ENCODE results near the gene TNNI2. TPM values are rescaled to one million over a fixed set of nuclear protein-coding genes. Genes with fewer than 3 reads are reported as not detected.

TNNI2 gene
- total RNA-seq, 4 donors from 2014 or later: 1.8 to 12.6 TPM; not detected in 2

- TF ChIP-seq, protein P1, sequence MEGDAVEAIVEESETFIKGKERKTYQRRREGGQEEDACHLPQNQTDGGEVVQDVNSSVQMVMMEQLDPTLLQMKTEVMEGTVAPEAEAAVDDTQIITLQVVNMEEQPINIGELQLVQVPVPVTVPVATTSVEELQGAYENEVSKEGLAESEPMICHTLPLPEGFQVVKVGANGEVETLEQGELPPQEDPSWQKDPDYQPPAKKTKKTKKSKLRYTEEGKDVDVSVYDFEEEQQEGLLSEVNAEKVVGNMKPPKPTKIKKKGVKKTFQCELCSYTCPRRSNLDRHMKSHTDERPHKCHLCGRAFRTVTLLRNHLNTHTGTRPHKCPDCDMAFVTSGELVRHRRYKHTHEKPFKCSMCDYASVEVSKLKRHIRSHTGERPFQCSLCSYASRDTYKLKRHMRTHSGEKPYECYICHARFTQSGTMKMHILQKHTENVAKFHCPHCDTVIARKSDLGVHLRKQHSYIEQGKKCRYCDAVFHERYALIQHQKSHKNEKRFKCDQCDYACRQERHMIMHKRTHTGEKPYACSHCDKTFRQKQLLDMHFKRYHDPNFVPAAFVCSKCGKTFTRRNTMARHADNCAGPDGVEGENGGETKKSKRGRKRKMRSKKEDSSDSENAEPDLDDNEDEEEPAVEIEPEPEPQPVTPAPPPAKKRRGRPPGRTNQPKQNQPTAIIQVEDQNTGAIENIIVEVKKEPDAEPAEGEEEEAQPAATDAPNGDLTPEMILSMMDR (IDR thresholded peaks at IDR 0.05; ENCODE audit: low read depth): no peak
Measured at GRCh38 chr11:1852877-1853276, 14.1 kb downstream of the TNNI2 start, which contains the start of gene LSP1. Gene LSP1, plus strand, starts transcription at chr11:1853084. Its CDS starts 61 bp downstream, at chr11:1853145.

DNA sequence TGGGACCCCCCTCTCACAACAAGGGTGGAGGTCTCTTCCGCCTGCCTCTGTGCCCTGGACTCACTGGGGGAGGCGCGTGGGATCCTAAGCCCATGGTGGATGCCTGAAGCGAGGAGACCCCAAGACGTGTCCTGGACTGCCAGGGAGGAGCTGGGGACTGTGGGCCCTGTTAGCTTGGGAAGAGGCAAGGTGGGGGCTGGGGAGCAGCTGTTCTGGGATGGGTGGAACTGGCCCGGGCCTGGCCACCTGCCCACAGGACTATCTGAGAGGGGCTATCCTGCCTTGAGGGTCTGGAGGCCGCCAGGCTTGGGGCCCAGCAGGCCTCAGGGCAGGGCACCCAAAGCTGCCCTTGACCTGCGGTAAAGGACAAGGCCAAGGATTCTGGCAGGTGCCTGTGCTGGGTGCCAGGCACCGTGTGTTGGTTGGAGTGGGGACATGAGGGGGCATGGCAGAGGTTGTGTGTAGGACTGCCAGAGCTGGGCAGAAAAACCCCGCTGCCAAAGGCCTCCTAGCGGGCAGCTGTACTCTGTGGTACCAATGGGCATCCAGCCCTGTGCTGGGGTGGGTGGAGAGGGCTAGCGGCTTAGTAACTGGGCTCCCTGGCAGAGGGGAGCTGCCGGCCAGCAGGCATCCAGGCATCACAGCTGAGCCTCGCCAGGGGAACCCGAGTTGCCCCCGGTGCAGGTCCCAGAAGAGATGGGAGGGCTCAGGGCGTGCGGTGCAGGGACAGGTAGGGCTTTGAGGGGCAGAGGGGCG lies 14.8 kb downstream of the TNNI2 start:
- TF ChIP-seq, protein P1 (IDR thresholded peaks at IDR 0.05; ENCODE audit: low read depth): no peak

GRCh38 chr11:1854132-1854948 lies 15.6 kb downstream of the TNNI2 start:
- TF ChIP-seq, protein P1 (IDR thresholded peaks at IDR 0.05; ENCODE audit: low read depth): no peak

DNA sequence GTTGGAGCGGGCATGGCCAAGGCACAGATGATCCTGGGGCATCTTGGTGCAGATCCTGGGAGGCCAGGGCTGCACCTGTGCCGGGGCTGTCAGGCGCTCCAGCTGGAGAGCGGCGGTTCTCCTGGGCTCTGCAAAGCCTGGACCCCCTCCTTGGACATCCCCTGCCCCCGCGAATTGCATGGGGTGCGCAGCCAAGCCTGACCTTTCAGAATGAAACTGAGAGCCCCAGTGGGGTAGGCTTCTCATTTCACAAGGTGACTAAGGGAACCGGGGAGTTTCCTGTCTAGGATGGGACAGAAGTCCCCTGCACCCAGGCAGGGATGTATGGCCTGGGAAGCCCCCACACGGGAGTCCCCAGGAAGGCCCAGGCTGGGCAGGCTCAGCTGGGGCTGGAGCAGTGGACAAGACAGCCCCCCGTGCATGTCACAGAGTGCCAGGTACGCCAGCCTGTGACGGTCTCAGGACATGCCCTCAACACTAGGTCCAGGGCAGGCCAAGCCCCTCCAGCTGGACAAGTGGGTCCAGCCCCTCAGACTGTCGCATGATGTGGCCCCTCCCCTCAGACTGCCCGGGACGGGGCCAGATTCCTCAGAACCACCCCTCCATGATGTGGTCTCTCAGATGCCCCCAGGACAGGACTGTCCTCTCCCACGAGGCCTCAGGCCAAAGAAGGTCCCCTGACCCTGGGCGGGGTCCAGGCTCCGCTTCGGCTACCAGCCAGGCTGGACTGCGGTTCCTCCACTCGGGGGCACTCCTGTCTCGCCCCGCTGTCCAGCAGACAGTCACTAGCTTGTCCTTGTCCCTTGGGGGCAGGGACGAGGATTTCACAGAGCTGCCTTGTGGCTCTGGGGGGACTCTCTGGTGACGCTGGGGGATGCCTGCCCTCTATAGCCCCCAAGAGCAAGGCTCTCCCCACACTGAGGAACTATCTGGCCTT lies 16.4 kb downstream of the TNNI2 start:
- TF ChIP-seq, protein P1 (IDR thresholded peaks at IDR 0.05; ENCODE audit: low read depth): no peak

DNA sequence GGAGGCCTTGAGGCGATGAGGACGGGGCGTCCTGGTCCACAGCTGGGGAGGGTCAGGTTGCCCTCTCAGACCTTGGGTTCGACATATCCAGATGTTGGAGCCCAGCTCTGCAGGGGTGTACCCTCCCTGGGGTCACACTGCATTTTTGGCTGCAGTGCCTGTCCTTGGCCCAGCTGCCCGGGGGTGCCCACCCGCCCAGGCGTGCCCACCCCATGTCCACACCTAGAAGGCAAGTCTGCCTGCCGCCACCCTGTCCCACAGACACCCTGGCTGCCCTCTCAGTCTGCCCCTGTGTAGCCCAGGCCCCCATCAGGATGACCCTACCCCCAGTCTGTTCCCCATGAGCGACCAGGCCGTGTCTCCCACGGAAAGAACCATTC lies 17.1 kb downstream of the TNNI2 start:
- TF ChIP-seq, protein P1 (IDR thresholded peaks at IDR 0.05; ENCODE audit: low read depth): no peak

- TF ChIP-seq, protein P1 (IDR thresholded peaks at IDR 0.05; ENCODE audit: low read depth): no peak
Measured at GRCh38 chr11:1856306-1857005, 17.7 kb downstream of the TNNI2 start.

Data from subcutaneous adipose tissue (tissue), 4 donors.